ENCODE measurements around the gene TDRD6. TPM values are rescaled to one million over a fixed set of nuclear protein-coding genes. Genes with fewer than 3 reads are reported as not detected.

The TDRD6 gene
- total RNA-seq, 1 experiment from 2014 or later, result 0.02 TPM

DNA sequence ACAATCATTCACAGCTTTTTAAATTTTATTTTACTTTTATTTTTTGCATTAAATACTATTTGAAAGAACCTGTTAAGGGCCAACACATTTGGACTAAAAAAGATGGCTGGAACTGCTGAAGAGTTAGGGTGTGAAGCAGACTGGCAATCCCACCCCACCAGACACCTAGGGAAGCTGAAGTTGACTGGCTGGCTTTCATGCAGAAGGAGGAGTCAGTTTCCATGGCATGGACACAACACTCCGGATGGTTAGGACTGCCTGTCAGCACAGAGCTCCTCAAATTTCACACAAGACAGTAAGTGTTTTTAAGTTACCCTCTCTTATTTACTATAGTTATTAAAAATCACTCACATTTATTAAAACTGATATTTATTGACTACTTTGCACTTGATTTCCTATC lies 59.0 kb downstream of the TDRD6 start, which contains the start of gene ANKRD66:
Gene ANKRD66 (plus strand): TSS at position 238 of the 400 bp plus-strand sequence. CDS start 5,016 bp downstream, outside the sequence.
- Histone ChIP-seq H3K9me3 (ENCODE audit: control insufficient read depth, low read depth, low read length) (no peaks in the 10 kb centered on the region), H3K4me1 (ENCODE audit: insufficient read depth, low read length) (peaks cover 2% of the 10 kb centered on the region; the same call in 1 of the 2 replicates), H4K91ac (ENCODE audit: insufficient read length, low read depth, low read length) (no peak within 1 kb of the TSS), H3K79me1 (ENCODE audit: insufficient read depth, low read depth, low read length, poor library complexity, severe bottlenecking) (no peaks in the 10 kb centered on the region), H3K18ac (ENCODE audit: insufficient read length, low read depth, low read length) (no peak within 1 kb of the TSS), H3K14ac (ENCODE audit: insufficient read depth, low read length) (no peak within 1 kb of the TSS), H3K27ac (ENCODE audit: insufficient read length, low read depth, low read length) (no peak within 1 kb of the TSS), H4K5ac (ENCODE audit: insufficient read length, low read depth, low read length) (no peak within 1 kb of the TSS), H2BK120ac (ENCODE audit: low read depth, low read length, poor library complexity, severe bottlenecking) (no peak within 1 kb of the TSS), H3K79me2 (ENCODE audit: insufficient read depth, low read length) (no peaks in the 10 kb centered on the region), H3K23me2 (ENCODE audit: insufficient read length, low read depth, low read length, poor library complexity, severe bottlenecking) (no peaks in the 10 kb centered on the region), H4K20me1 (ENCODE audit: control insufficient read depth, insufficient read depth, insufficient read length) (no peaks in the 10 kb centered on the region), H3K9ac (ENCODE audit: extremely low read depth, insufficient read length, low read length) (no peak within 1 kb of the TSS), H2BK15ac (ENCODE audit: low read depth, low read length) (no peak within 1 kb of the TSS), H3K4ac (ENCODE audit: low read depth, low read length) (no peak within 1 kb of the TSS), H4K8ac (replicated peaks; ENCODE audit: insufficient read length, low read depth, low read length) (no peak within 1 kb of the TSS), H2BK12ac (ENCODE audit: insufficient read length, low read depth, low read length) (no peak within 1 kb of the TSS), H3T11ph (ENCODE audit: low read length) (no peak within 1 kb of the TSS), H2BK5ac (ENCODE audit: insufficient read length, low read length) (no peak within 1 kb of the TSS), H2BK20ac (ENCODE audit: low read depth, low read length, poor library complexity, severe bottlenecking) (no peak within 1 kb of the TSS), H3K4me2 (ENCODE audit: insufficient read depth, insufficient read length, low read length) (no peak within 1 kb of the TSS), H2AK5ac (ENCODE audit: insufficient read length, low read length) (no peak within 1 kb of the TSS), H3K23ac (ENCODE audit: insufficient read length, low read depth, low read length) (no peak within 1 kb of the TSS), H3K27me3 (ENCODE audit: insufficient read depth, low read length) (no peaks in the 10 kb centered on the region), H3K56ac (ENCODE audit: insufficient read length, low read depth, low read length) (no peak within 1 kb of the TSS), H2AFZ (ENCODE audit: low read length) (no peak within 1 kb of the TSS)
- WGBS (ENCODE audit: extremely low coverage, insufficient read length, low lambda C conversion rate), result no CpG with 5 or more reads among the region's 1 CpG
- H3K9me3 Mint-ChIP-seq, result no peaks in the 10 kb centered on the region; a peak in 1 of 5 replicates
- H3K4me1 Mint-ChIP-seq, result peaks cover 15 to 16% of the 10 kb centered on the region in 2 experiments
- no peaks in the 10 kb centered on the region for H3K36me3 Mint-ChIP-seq (ENCODE audit: insufficient read depth in 1 of 3, low read depth in 3 of 3)
- peaks cover 19% of the 10 kb centered on the region for H3K27me3 Mint-ChIP-seq (ENCODE audit: low read depth)
- H3K27ac Mint-ChIP-seq, result no peak within 1 kb of the TSS
- no peak for DNase-seq
- TF ChIP-seq, protein P1, sequence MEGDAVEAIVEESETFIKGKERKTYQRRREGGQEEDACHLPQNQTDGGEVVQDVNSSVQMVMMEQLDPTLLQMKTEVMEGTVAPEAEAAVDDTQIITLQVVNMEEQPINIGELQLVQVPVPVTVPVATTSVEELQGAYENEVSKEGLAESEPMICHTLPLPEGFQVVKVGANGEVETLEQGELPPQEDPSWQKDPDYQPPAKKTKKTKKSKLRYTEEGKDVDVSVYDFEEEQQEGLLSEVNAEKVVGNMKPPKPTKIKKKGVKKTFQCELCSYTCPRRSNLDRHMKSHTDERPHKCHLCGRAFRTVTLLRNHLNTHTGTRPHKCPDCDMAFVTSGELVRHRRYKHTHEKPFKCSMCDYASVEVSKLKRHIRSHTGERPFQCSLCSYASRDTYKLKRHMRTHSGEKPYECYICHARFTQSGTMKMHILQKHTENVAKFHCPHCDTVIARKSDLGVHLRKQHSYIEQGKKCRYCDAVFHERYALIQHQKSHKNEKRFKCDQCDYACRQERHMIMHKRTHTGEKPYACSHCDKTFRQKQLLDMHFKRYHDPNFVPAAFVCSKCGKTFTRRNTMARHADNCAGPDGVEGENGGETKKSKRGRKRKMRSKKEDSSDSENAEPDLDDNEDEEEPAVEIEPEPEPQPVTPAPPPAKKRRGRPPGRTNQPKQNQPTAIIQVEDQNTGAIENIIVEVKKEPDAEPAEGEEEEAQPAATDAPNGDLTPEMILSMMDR (conservative IDR thresholded peaks at IDR 0.05), result no peak
- no peak within 1 kb of the TSS for H3K4me3 Mint-ChIP-seq
